NT2/D1 (cell line): Measurements from ENCODE around the gene CAPN12.

ENCODE experiments used
- DNase-seq: peaks from one replicate; pipeline ENCODE4 v3.0.0-alpha.2; 2011; ENCODE audit warnings: low read depth, low spot score
- H3K27me3 ChIP-seq: 2 replicates; pipeline ENCODE4 v1.6.0; 2011; ENCODE audit warnings: mild to moderate bottlenecking; ENCODE audit not compliant: insufficient read length, insufficient read depth
- H3K36me3 ChIP-seq: 2 replicates; pipeline ENCODE4 v1.6.1; 2011; ENCODE audit warnings: mild to moderate bottlenecking, low read length, mixed read lengths; ENCODE audit not compliant: insufficient read depth, insufficient read length
- H3K4me1 ChIP-seq: 2 replicates; pipeline ENCODE4 v1.5.1; 2011; ENCODE audit not compliant: insufficient read depth, insufficient read length
- H3K4me3 ChIP-seq: 2 replicates; pipeline ENCODE4 v1.5.1; 2011; ENCODE audit warnings: low read depth; ENCODE audit not compliant: insufficient read length
- H3K9ac ChIP-seq: 2 replicates; pipeline ENCODE4 v1.6.0; 2011; ENCODE audit warnings: low read depth; ENCODE audit not compliant: insufficient read length
- H3K9me3 ChIP-seq: 2 replicates; pipeline ENCODE4 v1.5.1; 2011; ENCODE audit warnings: mild to moderate bottlenecking, low read length; ENCODE audit not compliant: insufficient read depth
- SUZ12 ChIP-seq: IDR thresholded peaks from 2 replicates; pipeline ENCODE4 v1.6.1; 2011; ENCODE audit not compliant: insufficient read length, insufficient read depth; ENCODE audit errors: extremely low read depth
- YY1 ChIP-seq: IDR thresholded peaks from 2 replicates; pipeline ENCODE4 v1.6.1; 2011; ENCODE audit not compliant: insufficient read length, insufficient read depth
- ZNF274 ChIP-seq: IDR thresholded peaks from 2 replicates; pipeline ENCODE4 v1.6.1; 2011; ENCODE audit warnings: mild to moderate bottlenecking, low read depth, low read length

The CAPN12 gene

DNA sequence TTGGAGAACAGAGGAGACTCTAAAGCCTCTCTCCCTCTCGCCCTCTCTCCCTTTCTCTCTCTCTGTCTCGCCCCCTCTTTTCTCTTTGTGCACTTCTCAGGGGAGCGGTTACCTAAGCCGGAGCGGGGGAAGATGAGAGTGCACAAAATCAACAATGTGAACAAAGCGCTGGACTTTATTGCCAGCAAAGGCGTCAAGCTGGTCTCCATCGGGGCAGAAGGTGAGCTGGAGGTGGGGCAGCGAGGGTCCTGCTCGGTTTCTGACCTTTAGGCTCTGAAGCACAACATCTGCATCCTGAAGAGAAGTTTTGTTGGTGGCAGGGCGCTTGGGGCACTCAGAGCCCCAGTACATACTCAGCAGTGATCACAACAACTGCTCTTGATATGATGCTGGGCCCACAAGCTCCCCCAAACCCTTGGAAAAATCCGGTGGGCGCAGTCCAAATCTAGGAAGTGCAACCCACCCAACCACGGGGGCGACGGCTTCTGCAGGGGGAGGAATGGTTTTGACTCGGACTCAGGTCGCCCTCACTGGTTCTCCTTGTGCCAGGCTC is 43.3 kb downstream of the CAPN12 start:
- Histone ChIP-seq H3K4me3 (no peak overlapping the region), H3K4me1 (peaks cover 15% of the 10 kb centered on the region), H3K9ac (no peak overlapping the region)

DNA sequence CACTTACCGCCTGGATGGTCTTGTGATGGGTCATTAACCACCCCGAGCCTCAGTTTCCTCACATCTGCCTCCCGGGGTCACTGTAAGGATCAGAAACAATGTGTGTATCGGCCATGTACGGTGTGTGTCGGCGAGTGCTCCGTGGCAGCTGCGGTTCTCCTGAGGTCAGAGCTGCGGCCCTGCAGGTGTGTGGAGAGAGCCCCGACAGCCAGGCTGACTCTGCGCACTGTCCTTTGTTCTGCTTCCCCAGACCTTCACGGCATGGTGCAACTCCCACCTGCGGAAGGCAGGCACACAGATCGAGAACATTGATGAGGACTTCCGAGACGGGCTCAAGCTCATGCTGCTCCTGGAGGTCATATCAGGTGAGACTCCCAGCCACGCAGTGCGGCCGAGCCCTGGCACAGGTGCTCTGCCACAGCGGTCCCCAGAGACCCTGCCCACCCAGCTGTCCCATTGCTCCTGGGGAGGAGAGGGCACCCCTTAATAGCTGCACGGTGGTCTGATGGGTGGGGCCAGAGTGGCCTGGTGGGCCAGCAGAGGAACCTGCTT is 43.8 kb downstream of the CAPN12 start:
- Histone ChIP-seq H3K4me3 (no peak overlapping the region), H3K4me1 (peaks cover 14% of the 10 kb centered on the region), H3K36me3 (peaks cover 85% of the 10 kb centered on the region), H3K9me3 (no peaks in the 10 kb centered on the region), H3K9ac (no peak overlapping the region), H3K27me3 (no peaks in the 10 kb centered on the region)
- TF ChIP-seq ZNF274 (no peak), SUZ12 (no peak), YY1 (no peak)
- DNase-seq, result no peak

More for the DNA sequence above, 43.3 kb downstream of the CAPN12 start:
- Histone ChIP-seq H3K36me3 (peaks cover 85% of the 10 kb centered on the region), H3K9me3 (no peaks in the 10 kb centered on the region), H3K27me3 (no peaks in the 10 kb centered on the region)
- DNase-seq, result no peak
- TF ChIP-seq SUZ12 (no peak), ZNF274 (no peak), YY1 (no peak)

DNA sequence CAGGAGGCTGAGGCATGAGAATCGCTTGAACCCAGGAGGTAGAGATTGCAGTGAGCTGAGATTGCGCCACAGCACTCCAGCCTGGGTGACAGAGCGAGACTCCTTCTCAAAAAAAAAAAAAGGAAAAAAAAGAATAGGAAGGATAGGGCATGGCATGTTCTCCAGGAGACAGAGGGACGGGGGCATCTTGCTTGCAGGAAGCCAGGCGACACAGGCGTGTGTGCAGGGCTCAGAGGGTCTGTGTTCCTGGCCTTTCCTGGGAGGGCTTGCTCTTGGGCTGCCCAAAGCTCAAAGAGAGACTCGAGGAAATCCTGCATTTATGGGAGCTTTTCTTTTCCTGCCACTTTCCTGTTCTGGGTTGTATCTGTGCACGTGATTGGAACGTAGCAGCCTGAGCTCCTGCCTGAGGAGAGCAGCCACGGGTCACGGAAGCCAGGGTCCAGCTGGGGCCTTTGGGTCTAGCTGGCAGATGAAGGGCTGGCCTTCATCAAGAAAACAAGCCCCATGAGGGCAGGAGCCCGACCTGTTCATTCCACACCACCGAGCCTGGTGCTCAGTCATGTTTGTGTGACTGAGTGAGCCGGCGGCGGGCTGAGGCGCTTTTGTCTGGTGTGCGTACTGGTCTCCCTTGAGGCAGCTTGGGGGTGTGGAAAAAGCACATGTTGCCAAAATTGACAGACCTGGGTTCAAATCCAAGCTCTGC is 44.5 kb downstream of the CAPN12 start:
- Histone ChIP-seq H3K9me3 (no peaks in the 10 kb centered on the region), H3K36me3 (peaks cover 85% of the 10 kb centered on the region), H3K27me3 (no peaks in the 10 kb centered on the region), H3K4me3 (no peak overlapping the region), H3K9ac (no peak overlapping the region), H3K4me1 (peaks cover 14% of the 10 kb centered on the region)
- no peak for TF ChIP-seq SUZ12
- TF ChIP-seq ZNF274, result no peak
- TF ChIP-seq YY1, result no peak
- DNase-seq, result no peak

DNA sequence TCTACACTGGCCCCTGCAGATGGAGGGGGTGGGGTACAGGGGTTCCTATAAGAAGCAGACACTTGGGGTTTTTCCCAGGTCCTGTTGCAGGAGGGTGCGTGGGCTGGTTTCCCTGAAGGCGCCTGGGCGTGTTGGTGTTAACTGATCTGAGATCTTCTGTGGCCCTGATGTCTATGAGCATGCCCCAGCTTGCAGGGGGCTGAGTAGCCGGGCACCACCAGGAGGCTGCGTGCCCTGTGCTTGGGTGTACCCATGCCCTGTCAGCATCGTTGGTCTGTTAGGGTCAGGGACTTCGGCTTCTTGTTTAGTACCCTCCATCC is 45.3 kb downstream of the CAPN12 start:
- no peaks in the 10 kb centered on the region for H3K27me3 ChIP-seq
- no peaks in the 10 kb centered on the region for H3K9me3 ChIP-seq
- no peak overlapping the region for H3K9ac ChIP-seq
- peaks cover 14% of the 10 kb centered on the region for H3K4me1 ChIP-seq
- H3K4me3 ChIP-seq, result no peak overlapping the region
- no peak for DNase-seq
- H3K36me3 ChIP-seq, result peaks cover 83% of the 10 kb centered on the region
- TF ChIP-seq ZNF274, result no peak
- no peak for TF ChIP-seq SUZ12
- TF ChIP-seq YY1, result no peak

DNA sequence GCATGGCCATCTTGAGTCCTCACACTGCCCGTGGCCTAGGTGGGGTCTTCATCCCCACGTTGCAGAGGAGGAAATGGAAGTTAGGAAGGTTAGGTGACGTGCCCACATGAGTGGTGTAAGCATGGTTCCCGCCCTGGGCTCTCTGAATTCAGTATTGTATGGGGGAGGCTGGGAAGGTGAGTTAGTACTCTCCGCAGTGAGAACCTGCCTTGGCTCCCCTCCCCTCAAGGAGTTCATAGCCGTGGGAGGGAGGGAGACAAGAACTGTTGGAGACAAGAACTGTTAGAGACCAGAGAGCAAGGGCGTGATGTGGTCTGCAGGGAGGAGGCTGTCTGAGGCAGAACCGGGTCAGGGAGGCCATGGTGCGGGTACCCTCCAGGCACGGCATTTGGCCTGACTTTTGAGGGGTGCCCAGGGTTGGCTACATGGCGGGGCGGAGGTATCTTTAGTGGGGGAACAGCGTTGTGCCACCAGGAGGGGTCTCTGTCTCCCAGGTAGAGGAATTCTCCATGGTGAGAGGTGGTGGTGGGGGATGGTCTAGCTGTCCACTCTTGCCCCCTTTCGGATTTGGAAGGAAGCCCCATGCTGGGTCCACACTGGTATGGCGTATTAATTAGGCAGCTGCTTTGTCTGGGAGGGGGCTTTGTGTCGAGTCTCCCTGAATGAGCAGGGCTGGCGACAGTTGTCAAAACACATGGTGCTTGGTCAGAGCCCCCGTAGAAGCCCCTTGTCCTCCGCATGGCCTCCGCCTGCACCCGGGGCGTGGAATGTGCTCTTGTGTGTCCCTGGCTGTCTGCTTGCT is 45.8 kb downstream of the CAPN12 start:
- no peaks in the 10 kb centered on the region for H3K9me3 ChIP-seq
- H3K9ac ChIP-seq, result no peak overlapping the region
- no peaks in the 10 kb centered on the region for H3K27me3 ChIP-seq
- peaks cover 80% of the 10 kb centered on the region for H3K36me3 ChIP-seq
- TF ChIP-seq ZNF274 (no peak), SUZ12 (no peak), YY1 (no peak)
- no peak for DNase-seq
- H3K4me3 ChIP-seq, result no peak overlapping the region
- peaks cover 11% of the 10 kb centered on the region for H3K4me1 ChIP-seq

DNA sequence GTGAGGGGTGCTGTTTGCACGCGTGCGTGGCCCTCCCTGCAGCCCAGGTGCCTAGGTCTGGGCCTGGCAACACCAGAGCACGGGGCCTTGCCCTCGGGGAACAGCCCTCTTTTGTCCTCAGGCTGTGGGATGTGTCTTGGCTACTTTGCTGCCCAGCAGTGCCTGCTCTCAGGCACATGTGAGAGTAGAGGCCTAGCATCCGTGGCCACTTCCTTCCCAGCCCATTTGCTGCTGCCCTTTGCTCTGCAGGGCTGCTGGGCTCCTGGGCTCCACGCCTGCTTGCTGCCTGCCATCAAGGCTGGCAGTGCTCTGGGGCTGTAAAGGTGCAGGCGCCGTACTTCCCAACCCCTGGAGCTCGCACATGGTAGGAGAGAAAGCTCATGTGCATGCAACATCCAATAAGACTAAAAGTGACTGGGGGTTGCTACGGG is 46.6 kb downstream of the CAPN12 start:
- Histone ChIP-seq H3K27me3 (no peaks in the 10 kb centered on the region), H3K9me3 (no peaks in the 10 kb centered on the region), H3K4me1 (peaks cover 15% of the 10 kb centered on the region), H3K9ac (no peak overlapping the region), H3K4me3 (no peak overlapping the region), H3K36me3 (peaks cover 77% of the 10 kb centered on the region)
- no peak for DNase-seq
- TF ChIP-seq YY1 (no peak), ZNF274 (no peak), SUZ12 (no peak)

DNA sequence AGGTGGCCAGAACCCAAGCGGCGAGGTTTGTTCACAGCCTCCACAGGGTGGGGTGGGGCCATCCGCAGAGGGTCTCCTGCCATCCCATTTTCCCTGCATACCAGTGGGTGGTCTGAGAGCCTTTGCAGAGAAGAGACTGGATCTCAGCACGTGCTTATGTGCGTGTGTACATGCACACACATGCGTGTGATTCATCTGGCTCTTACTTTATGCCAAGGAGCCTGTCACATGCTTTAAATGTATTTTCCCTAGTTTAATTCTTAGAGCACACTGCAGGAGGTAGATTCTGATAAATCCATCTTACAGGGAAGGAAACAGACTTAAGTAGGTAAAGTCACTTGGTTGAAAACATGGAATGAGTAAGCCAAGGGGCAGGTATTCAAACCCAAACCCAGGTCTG is 47.1 kb downstream of the CAPN12 start:
- no peak overlapping the region for H3K9ac ChIP-seq
- H3K4me1 ChIP-seq, result peaks cover 19% of the 10 kb centered on the region
- no peaks in the 10 kb centered on the region for H3K27me3 ChIP-seq
- DNase-seq, result no peak
- H3K4me3 ChIP-seq, result no peak overlapping the region
- no peak for TF ChIP-seq ZNF274
- no peak for TF ChIP-seq SUZ12
- no peak for TF ChIP-seq YY1
- H3K9me3 ChIP-seq, result no peaks in the 10 kb centered on the region
- H3K36me3 ChIP-seq, result peaks cover 77% of the 10 kb centered on the region
